Ovary (tissue), 9 donors: ENCODE results near the gene PRM1. TPM values are rescaled to one million over a fixed set of nuclear protein-coding genes. Genes with fewer than 3 reads are reported as not detected.

ENCODE experiments used
- DNase-seq, 5 donors: peaks; one replicate each; pipeline ENCODE4 v3.0.0-alpha.2; 2019 to 2020
- H3K27ac ChIP-seq, 2 donors: fragments of 200-600 bp; one replicate each; pipeline versions ENCODE4 v1.5.1 to v1.8.0; 2019 to 2022
- H3K27me3 ChIP-seq: fragments of 200-600 bp; one replicate; pipeline ENCODE4 v1.8.0; 2022
- H3K36me3 ChIP-seq: fragments of 200-600 bp; sonication (generic); one replicate; pipeline ENCODE4 v1.5.1; 2019
- H3K4me1 ChIP-seq: one replicate; pipeline ENCODE4 v1.8.1; 2013; ENCODE audit warnings: mild to moderate bottlenecking, moderate library complexity; ENCODE audit not compliant: insufficient read depth
- H3K4me3 ChIP-seq: fragments of 200-600 bp; sonication (generic); one replicate; pipeline ENCODE4 v1.5.1; 2017
- H3K9me3 ChIP-seq, 2 donors: fragments of 200-600 bp in 1 of 2; sonication (generic) in 1 of 2; one replicate each; pipeline versions ENCODE4 v1.5.1 to v1.8.1; 2013 to 2019; ENCODE audit warnings: mild to moderate bottlenecking in 1 of 2, moderate library complexity in 1 of 2
- CTCF ChIP-seq, 3 donors: fragments of 450-650 bp in 2 of 3; fragments of 200-600 bp in 1 of 3; IDR thresholded peaks; one replicate each; pipeline versions ENCODE4 v1.5.1 to v1.8.0; 2016 to 2022; ENCODE audit warnings: antibody characterized with exemption in 3 of 3, mild to moderate bottlenecking in 1 of 3
- EP300 ChIP-seq: sonication (generic); formaldehyde crosslinking; IDR thresholded peaks from one replicate; pipeline ENCODE4 v1.6.1; 2017; ENCODE audit warnings: antibody characterized with exemption
- POLR2A ChIP-seq: fragments of 450-650 bp; IDR thresholded peaks from one replicate; pipeline ENCODE4 v1.6.1; 2017; ENCODE audit warnings: antibody characterized with exemption, mild to moderate bottlenecking, moderate library complexity
- WGBS, 3 donors: extraction: QIAGEN DNeasy Blood & Tissue Kit in 1 of 3; methylation state at CpG; one replicate each; pipeline versions ENCODE4 v1.1.5 to v1.1.7; 2013 to 2017; 5-methylcytosine and 5-hydroxymethylcytosine counted together
- intact Hi-C, 4 donors: fragments of 100-400 bp; cut with DNase I; formaldehyde crosslinking; loops; one replicate each; pipeline versions ENCODE4 v1.11.0 to v1.15.1; 2022 to 2023
- polyA plus RNA-seq, 2 donors: library from polyadenylated mRNA; stranded (reverse); fragments of 200-250 nt in 1 of 2; fragments of 350-450 nt in 1 of 2; fragmentation: Illumina TruSeq in 1 of 2; extraction: RNeasy Lipid Tissue Mini Kit (QIAGEN cat#74804) in 1 of 2; gene quantifications; one replicate each; pipeline ENCODE4 v1.2.3, GENCODE V29; 2013 to 2014
- total RNA-seq, 7 donors: library from RNA; depleted of rRNA in 2 of 7; stranded (reverse); fragments of >200 nt in 2 of 7; fragmentation: NEBNext Ultra II Directional in 3 of 7; extraction: Animal tissue kit (Norgen Biotek cat#: 25700) in 3 of 7; gene quantifications; one replicate each; pipeline versions ENCODE4 v1.1.0 to v1.2.4, GENCODE V29; 2016 to 2023
- donor health status: DM: no; HTN: no; CAD: no; lungs with moderate emphysema.
- donor health status: DM: no; HTN: no; CAD: no.
- donor health status: Bipolar disorder and iron deficiency.
- donor health status: DM: yes; HTN: yes; CAD: no.
- donor health status: DM: no; HTN: no; CAD: no.
- donor health status: DM: yes; HTN: yes; CAD: no.

Gene PRM1
- total and polyA plus RNA-seq, 9 donors = not detected

DNA sequence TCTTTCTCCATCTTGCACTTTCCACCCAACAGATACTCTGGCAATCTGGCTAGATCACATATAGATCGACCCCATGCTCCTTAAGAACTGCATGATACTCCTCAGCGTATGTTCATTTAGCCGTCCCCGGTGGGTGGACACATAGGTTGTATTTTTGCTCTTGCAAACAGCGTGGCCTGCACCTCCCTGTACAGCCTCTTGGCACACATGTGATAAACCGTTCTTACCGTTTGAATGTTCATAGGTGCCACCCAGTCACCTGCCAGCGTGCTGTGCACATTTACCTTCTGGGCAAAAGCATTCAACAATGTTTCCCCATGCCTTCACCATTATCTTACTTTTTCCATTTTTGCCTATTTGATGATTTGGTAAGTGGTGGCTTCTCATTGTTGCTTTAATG is 18.2 kb downstream of the PRM1 start:
- Histone ChIP-seq H3K9me3 (no peaks in the 10 kb centered on the region), H3K36me3 (no peaks in the 10 kb centered on the region), H3K4me1 (no peaks in the 10 kb centered on the region), H3K4me3 (no peak overlapping the region), H3K27ac (no peak overlapping the region), H3K27me3 (no peaks in the 10 kb centered on the region)
- intact Hi-C loops = loop anchor here in 1 of 4 donors (5.0 kb wide), 1 partner anchor 59 kb away; no protein-coding TSS in a partner anchor
- no peak for DNase-seq
- WGBS, 3 donors = 88 to 90% (median 88%) methylated on average over 8 of the region's 8 CpGs
- no peak for TF ChIP-seq CTCF (IDR thresholded peaks at IDR 0.05)
- TF ChIP-seq POLR2A = no peak
- TF ChIP-seq EP300 = no peak

DNA sequence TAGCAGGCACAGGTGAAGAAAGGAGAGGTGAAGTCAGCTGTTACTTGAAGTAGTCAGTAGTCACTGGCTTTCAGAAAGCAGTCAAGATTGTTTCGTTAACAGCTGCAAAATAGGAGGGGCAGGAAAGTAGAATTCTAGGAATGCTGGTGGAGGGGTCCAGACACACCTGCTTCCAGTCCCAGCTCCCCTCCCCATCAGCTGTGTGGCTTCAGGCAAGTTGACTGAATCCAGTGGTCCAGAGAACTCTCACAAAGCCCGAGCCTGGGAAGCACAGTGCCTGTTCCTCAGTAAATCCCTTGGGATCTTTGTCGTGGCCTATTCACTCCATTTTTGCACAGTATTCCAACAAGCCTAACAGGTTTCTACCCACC is 20.5 kb downstream of the PRM1 start:
- TF ChIP-seq EP300 (no peak), POLR2A (no peak)
- Histone ChIP-seq H3K4me1 (peaks cover 2% of the 10 kb centered on the region), H3K27me3 (no peaks in the 10 kb centered on the region), H3K27ac (no peak overlapping the region), H3K36me3 (no peaks in the 10 kb centered on the region), H3K9me3 (no peaks in the 10 kb centered on the region), H3K4me3 (no peak overlapping the region)
- intact Hi-C loops = loop anchor here in 1 of 4 donors (5.0 kb wide), 1 partner anchor 62 kb away; no protein-coding TSS in a partner anchor
- WGBS, 3 donors = 60 to 92% (median 79%) methylated on average over 3 of the region's 3 CpGs
- no peak for DNase-seq

GRCh38 chr16:11259655-11260595 is 21.2 kb downstream of the PRM1 start:
- peaks cover 2% of the 10 kb centered on the region for H3K4me1 ChIP-seq
- intact Hi-C loops = loop anchor here (5.0 to 10.0 kb wide), 4 partner anchors 52 to 97 kb away; partner anchors contain the start of gene RMI2 (in 2 of the 4)
- no peak for DNase-seq
- 77 to 85% (median 80%) methylated on average over 12 of the region's 12 CpGs for WGBS, 3 donors
- no peak for TF ChIP-seq POLR2A
- no peak for TF ChIP-seq CTCF (IDR thresholded peaks at IDR 0.05)
- no peak for TF ChIP-seq EP300
- no peak overlapping the region for H3K4me3 ChIP-seq
- no peaks in the 10 kb centered on the region for H3K27me3 ChIP-seq
- no peak overlapping the region for H3K27ac ChIP-seq
- no peaks in the 10 kb centered on the region for H3K36me3 ChIP-seq
- no peaks in the 10 kb centered on the region for H3K9me3 ChIP-seq

GRCh38 chr16:11258553-11259492 is 22.3 kb downstream of the PRM1 start:
- DNase-seq = peak in 2 of 5 donors; percentile 29 to 40
- no peak overlapping the region for H3K27ac ChIP-seq
- H3K4me1 ChIP-seq = peaks cover 6% of the 10 kb centered on the region
- no peak overlapping the region for H3K4me3 ChIP-seq
- H3K27me3 ChIP-seq = no peaks in the 10 kb centered on the region
- WGBS, 3 donors = 52 to 64% (median 58%) methylated on average over 15 of the region's 15 CpGs
- H3K36me3 ChIP-seq = no peaks in the 10 kb centered on the region
- TF ChIP-seq EP300 (no peak), CTCF (IDR thresholded peaks at IDR 0.05) (no peak), POLR2A (no peak)
- intact Hi-C loops = loop anchor here (5.0 to 10.0 kb wide), 3 partner anchors 53 to 98 kb away; partner anchors contain the start of gene RMI2 (in 2 of the 4)
- no peaks in the 10 kb centered on the region for H3K9me3 ChIP-seq
